Stimulated activated CD8-positive, alpha-beta memory T cell treated with anti-CD3 and anti-CD28 coated beads, Interleukin-12 subunit alpha, Interleukin-12 subunit beta, amount 100 ng/mL, for 24 hours (primary cell): ENCODE data around the gene ELAVL1.
"Not testable (repeated sequence)": the region's sequence is repeated elsewhere in the genome, so short reads cannot be mapped to it uniquely, and the experiment has no call there.

Experiments
- DNase-seq: peaks from one replicate; pipeline ENCODE4 v3.0.0-alpha.2; 2020; ENCODE audit errors: extremely low read depth

The ELAVL1 gene

GRCh38 chr19:8005534-8006256 is at the start of gene ELAVL1:
TSS of gene ELAVL1 (minus strand) at chr19:8005641. CDS start at chr19:7991815, 13,826 bp downstream.
- DNase-seq = peak; percentile 82

DNA sequence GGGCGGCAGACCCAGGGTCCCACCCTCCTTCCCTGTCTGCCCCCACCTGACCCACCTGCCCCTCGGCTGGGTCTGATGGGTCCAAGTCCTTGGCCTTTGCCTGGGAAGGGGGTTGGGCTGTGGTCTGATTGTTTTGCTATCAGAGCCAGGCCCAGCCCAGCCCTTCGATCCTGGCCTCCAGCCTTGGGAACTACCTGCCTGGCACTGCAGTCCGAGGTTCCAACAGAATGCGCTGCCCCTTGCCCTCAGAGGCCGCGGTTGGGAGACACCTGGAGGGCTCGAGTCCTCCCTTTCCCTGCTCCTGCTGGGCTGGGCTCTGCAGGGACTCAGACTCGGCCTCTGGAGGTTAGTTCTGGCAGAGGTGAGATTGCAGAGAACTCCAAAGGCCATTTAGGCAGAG is 48.7 kb upstream of the ELAVL1 start:
- no peak for DNase-seq

DNA sequence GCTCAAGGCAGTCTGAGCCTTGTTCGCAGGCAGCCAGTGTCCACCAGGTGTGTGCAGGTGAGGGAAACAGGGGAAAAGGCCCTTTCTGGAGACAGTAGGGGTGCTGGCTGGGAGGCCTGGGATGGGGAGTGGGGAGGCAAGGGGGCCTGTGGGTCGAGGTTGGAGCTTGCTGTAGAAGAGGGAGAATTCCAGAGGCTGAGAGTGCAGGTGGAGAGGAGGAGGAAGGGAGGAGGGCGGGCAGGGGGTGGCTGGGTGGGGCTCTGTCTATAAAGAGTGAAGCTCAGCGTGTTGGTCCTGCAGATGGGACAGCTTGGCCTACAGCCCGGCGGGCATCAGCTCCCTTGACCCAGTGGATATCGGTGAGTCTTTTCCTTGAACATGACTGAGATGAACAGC is 47.0 kb upstream of the ELAVL1 start, which contains the start of gene CCL25:
CCL25 (plus strand) TSS at position 297 of the 396 bp plus-strand sequence. CDS start 290 bp downstream, outside the sequence.
- DNase-seq = no peak

DNA sequence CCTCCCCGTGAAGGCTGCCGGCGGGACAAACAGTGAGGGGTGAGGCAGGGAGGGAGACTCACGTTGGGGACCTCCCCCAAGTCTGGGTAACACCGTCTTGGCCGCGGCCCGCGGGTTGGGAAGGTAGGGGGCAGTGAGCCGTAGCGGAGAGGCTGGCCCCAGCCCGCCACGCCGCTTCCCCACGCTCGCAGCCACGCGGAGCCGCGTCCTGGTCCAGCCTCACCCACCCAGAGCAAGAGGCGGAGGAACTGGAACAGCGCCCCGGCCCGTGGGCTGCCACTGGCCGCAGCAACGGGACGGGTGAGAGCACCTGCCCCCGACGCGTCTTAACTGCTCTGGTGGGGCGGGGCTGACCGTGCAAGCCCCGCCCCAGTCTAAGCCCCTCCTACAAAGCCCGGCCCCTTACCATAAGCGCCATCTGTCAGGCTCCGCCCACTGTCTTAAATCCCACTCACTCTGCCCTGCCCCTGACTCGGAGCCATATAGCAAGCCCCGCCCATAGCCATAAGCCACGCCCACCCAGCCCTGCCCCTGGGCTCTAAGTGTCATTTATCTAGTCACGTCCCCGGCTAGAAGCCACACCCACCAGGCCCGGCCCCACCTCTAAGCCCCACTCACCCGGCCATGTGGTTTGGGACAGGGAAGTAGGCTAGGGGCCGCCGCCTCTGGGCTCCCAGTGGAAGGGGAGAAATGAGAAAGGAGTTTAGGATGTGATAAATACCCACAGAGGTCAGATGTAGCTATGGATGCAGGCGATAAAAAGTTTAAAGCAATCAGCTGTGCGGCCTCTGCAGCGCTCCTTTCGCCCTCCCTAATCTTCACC is 45.0 kb upstream of the ELAVL1 start:
- peak; percentile 76 for DNase-seq

DNA sequence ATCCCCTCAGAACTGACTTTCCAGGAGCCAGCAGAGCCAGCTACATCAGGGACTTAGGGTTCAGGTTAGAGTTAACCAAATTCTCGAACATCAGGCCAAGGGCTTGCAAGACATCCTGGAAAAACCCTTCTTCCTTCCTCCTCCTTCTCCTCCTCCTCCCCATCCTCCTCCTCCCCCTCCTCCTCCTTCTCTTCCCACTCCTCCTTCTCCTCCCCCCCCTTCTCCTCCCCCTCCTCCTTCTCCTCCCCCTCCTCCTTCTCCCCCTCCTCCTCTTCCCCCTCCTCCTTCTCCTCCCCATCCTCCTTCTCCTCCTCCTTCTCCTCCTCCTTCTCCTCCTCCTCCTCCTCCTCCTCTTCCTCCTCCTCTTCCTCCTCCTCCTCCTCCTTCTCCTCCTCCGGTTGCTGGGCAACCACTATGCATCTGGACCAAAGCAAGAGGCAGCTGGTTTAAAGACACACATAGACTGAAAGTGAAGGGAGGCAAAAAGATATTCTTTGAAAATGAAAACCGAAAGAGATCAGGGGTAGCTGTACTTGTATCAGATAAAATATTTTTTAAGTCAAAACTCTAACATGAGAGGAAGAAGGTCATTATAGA is 41.2 kb upstream of the ELAVL1 start:
- DNase-seq = no peak

DNA sequence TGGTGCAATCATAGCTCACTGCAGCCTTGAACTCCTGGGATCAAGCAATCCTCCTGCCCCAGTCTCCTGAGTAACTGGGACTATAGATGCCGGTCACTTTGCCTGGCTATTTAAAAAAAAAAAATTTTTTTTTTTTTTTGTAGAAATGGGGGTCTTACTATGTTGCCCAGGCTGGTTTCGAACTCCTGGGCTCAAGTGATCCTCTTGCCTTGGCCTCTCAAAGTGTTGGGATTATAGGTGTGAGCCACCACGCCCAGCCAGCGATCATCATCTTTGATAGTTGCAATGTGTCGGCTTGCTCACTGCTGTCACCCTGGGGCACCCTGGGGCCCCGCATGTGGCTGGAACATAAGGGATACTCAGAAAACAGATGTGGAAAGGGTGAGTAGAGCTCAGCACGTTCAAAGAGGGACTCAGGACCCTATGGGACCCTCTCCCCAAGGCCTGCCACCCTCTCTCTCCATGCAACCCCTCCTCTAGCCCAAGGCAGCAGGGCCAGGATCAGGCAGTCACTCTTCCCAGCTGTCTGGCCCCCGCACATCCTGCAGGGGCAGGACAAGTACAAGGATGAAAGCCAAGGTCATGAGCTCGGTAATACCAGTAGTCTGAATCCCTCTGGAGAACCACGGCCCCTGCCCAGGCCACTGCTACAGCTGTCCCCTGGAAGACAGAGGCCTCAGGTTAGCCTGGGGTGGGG is 40.6 kb upstream of the ELAVL1 start:
- no peak for DNase-seq

DNA sequence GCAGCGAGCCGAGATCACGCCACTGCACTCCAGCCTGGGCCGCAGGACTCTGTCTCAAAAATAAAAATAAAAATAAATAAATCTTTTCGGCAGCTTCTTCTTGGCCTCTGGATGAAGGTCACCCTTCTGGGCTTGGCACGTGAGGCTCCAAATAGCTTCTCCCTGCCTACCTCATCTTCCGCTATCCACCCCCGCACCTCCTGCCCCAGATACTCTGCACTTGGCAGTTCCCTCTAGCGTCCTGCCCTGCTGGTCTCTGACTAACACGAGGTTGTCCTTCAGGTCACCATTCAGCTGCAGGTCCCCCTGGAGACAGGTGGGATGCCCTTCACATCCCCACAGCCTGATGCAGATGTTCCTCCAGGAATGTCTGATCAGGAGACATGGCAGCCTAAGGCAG is 38.6 kb upstream of the ELAVL1 start:
- DNase-seq = no peak

DNA sequence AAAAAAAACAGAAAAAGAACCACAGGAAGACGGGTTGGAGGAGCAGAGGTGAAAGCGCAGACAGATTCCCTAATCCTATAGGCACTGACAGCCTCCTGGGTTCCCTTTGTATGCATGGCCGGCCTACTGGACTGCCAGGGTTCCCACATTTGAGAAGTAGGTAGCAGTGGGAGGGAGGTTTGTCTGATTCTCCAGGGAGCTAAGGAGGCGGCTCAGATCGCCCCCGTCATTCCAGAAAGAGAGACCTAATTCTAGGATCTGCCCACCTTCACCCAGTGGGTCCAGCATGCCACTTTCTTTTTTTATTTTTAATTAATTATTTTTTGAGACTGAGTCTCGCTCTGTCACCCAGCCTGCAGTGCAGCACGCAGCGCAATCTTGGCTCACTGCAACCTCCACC is 37.5 kb upstream of the ELAVL1 start:
- DNase-seq = no peak

DNA sequence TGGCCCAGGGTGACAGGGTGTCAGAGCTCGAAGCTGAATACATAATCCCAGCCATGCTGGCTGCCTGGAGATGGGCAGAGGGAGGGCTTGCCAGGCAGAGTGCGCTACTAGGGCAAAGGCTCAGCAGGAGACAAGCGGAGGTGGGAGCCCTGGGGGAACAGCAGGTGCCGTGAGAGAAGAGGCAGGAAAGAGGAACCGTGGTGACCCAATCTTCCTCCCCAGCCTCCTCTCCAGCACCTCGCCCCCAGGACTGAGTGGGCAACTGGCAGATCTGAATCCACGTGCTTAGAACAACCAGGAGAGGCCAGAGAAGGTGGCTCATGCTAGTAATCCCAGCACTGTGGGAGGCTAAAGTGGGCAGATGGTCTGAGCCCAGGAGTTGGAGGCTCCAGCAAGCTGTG is 36.1 kb upstream of the ELAVL1 start:
- no peak for DNase-seq

DNA sequence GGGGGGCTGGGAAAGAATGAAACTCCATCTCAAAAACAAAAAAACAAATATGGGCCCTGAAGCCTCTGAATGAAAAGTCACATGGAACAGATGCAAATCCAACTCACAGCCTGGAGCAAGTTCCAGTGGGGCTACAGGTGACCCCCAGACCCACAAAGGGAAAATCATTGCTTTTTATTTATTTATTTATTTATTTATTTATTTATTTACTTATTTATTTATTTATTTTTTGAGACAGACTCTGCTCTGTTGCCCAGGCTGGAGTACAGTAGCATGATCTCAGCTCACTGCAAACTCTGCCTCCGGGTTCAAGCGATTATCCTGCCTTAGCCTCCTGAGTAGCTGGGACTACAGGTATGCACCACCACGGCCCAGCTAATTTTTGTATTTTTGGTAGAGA is 33.8 kb upstream of the ELAVL1 start:
- no peak for DNase-seq

DNA sequence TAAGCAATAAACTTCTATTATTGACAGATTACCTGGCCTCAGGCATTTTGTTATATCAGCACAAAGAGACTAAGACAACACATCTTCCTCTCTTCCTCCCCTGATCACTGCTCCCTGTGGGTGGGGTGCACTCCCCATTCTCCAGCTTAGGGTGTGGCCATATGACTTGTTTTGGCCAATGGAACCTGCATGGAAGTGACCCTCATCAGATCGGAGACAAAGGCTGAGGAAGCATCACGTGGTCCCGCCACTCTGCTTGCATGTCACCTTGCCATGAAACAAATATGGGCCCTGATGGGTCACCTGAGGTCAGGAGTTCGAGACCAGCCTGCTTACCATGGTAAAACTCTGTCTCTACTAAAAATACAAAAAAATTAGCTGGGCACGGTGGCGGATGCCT is 33.4 kb upstream of the ELAVL1 start:
- DNase-seq = no peak

GRCh38 chr19:8036434-8037099 is 31.1 kb upstream of the ELAVL1 start:
- DNase-seq = no peak

DNA sequence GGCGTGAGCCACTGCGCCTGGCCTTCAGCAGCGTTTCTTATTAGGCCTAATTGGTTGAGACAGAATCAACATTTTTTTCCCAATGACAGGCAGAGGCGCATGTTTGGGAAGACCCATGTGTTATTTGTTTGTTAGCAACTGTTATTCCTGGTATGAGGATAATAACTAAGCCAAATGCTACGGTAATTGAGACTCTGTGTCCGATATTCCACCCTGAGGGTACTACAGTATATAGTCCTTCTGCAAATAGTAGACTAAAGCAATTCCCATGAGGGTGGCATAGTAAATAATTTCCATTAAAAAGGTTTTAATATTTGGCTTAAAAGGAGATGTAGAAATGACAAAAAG is 28.7 kb upstream of the ELAVL1 start:
- DNase-seq = no peak

- DNase-seq = not testable (repeated sequence)
Observed at GRCh38 chr19:8033287-8034177, 28.1 kb upstream of the ELAVL1 start.

- no peak for DNase-seq
Observed at GRCh38 chr19:8030960-8031359, 25.5 kb upstream of the ELAVL1 start.

DNA sequence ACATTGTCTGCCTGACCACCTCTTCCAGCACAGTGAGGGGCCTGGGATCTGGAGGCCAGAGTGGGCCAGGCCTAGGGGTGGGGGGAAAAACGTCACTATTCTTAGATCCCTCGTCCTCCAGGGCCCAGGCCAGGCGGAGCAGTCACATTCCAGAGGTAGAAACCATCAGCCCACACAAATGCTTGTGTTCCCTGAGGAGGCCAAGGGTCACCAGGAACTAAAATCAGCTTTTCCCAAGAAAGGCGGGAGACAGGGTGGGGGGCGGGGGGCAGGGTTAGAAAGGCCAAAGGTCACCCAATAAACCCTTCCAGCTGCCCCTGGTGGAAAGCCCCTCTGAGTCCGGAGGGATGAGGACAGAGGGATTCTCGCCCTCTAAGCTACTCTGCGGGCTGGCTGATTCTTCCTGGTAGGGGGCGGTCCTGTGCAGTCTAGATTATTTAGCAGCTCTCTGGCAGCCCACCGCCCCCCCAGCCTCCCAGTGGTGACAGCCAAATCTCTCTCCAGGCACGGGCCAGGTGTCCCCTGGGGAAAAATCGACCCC is 23.6 kb upstream of the ELAVL1 start:
- DNase-seq = no peak

DNA sequence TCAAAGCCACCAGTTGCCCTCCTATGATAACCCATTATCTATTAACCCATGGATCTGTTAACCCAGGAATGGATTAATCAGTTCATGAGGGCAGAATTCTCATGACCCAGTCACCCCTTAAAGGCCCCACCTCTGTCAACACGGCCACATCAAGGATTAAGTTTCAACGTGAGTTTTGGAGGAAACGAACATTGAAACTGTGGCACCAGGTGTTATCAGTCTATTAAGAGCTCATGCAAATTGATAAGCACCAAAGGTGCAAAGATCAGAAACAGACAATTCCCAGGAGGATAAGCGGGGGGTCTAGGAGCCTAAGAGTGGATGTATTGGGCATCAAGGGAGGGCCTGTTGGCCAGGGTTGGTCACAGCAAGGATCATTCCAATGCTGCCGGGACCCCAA is 19.9 kb upstream of the ELAVL1 start:
- no peak for DNase-seq

GRCh38 chr19:8024256-8024655 is 18.8 kb upstream of the ELAVL1 start:
- DNase-seq = not testable (repeated sequence)

DNA sequence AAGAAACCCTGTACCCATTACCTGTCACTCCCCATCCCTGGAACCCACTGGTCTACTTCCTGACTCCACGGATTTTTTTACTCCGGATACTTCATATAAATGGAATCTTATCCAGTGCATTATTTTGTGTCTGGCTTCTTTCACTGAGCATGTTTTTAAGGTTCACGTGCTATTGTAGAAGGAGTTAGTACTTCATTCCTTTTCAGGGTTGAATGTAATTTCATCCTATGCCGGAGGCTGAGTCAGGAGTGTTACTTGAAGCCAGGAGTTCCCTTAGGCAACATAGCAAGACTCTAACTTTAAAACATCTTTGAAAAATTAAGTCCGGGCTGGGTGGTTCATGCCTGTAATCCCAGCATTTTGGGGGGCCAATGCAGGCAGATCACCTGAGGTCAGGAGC is 17.9 kb upstream of the ELAVL1 start:
- DNase-seq = no peak

- no peak for DNase-seq
Observed at GRCh38 chr19:8022275-8022674, 16.8 kb upstream of the ELAVL1 start.
